Stomach (tissue), 4 donors: ENCODE measurements around the gene PLEKHO1.

Experiments used
- EP300 ChIP-seq: sonication (generic); formaldehyde crosslinking; IDR thresholded peaks from one replicate; pipeline ENCODE4 v1.6.1; 2017; ENCODE audit warnings: antibody characterized with exemption
- TF ChIP-seq, protein P1 (sequence below), 7 experiments: fragments of 450-650 bp in 4 of 7; fragments of 200-600 bp in 3 of 7; sonication (generic) in 3 of 7; IDR thresholded peaks; one replicate each; pipeline ENCODE4 v1.5.1; 2016 to 2019; ENCODE audit warnings: antibody characterized with exemption in 7 of 7, control low read depth in 2 of 7, mild to moderate bottlenecking in 1 of 7

DNA sequence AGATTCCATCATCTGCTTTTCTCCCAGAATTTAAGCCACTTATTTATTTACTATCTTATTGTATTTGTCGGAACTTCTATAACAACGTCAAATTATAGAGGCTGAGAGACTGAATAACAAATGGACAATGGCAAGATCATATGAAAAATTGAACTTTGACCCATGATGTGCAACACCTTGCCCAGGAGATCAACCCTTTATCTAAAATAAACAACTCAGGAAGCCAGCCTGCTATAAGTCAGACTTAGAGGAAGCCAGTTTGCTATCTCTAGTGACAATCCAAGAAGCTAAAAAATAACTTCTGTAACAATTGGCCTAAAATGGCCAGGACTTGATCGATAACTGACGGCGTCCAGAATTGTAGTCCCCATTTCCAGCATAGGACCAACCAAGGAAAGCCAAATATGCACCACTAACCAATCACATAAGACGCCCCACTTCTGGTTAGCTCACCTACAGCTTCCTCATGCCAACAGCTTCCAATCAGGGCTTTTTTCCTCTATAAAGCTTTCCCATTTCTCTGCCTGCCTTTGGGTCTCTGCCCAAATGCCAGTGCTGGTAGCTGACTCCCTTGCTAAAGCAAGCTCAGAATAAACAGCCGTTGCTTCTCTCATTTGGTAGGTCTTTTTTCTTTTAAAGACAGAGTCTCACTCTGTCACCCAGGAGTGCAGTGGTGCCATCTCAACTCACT, 57.7 kb downstream of the PLEKHO1 start:
- TF ChIP-seq, protein P1, sequence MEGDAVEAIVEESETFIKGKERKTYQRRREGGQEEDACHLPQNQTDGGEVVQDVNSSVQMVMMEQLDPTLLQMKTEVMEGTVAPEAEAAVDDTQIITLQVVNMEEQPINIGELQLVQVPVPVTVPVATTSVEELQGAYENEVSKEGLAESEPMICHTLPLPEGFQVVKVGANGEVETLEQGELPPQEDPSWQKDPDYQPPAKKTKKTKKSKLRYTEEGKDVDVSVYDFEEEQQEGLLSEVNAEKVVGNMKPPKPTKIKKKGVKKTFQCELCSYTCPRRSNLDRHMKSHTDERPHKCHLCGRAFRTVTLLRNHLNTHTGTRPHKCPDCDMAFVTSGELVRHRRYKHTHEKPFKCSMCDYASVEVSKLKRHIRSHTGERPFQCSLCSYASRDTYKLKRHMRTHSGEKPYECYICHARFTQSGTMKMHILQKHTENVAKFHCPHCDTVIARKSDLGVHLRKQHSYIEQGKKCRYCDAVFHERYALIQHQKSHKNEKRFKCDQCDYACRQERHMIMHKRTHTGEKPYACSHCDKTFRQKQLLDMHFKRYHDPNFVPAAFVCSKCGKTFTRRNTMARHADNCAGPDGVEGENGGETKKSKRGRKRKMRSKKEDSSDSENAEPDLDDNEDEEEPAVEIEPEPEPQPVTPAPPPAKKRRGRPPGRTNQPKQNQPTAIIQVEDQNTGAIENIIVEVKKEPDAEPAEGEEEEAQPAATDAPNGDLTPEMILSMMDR (IDR thresholded peaks at IDR 0.05) = no peak
- TF ChIP-seq EP300 = no peak
